HG03571 (cell line): ENCODE measurements around the gene DAAM2.

Experiments used
- ATAC-seq: cut with Tn5 transposase; IDR thresholded peaks from one replicate; pipeline ENCODE4 v1.9.1; 2021; ENCODE audit not compliant: unreplicated experiment

DAAM2 gene

GRCh38 chr6:39816747-39817146, 24.6 kb downstream of the DAAM2 start:
- no peak for ATAC-seq

- no peak for ATAC-seq
Measured at GRCh38 chr6:39818695-39819094, 26.5 kb downstream of the DAAM2 start.

GRCh38 chr6:39819228-39819627, 27.1 kb downstream of the DAAM2 start:
- ATAC-seq, result no peak

GRCh38 chr6:39819676-39820075, 27.5 kb downstream of the DAAM2 start:
- ATAC-seq, result no peak

- ATAC-seq, result no peak
Measured at GRCh38 chr6:39820553-39820952, 28.4 kb downstream of the DAAM2 start.

- no peak for ATAC-seq
Measured at GRCh38 chr6:39821046-39821740, 29.0 kb downstream of the DAAM2 start.

GRCh38 chr6:39821742-39822532, 29.8 kb downstream of the DAAM2 start:
- ATAC-seq, result no peak

GRCh38 chr6:39822846-39823815, 31.0 kb downstream of the DAAM2 start:
- no peak for ATAC-seq

GRCh38 chr6:39824030-39824926, 32.1 kb downstream of the DAAM2 start:
- no peak for ATAC-seq

- ATAC-seq, result no peak
Measured at GRCh38 chr6:39829331-39829730, 37.2 kb downstream of the DAAM2 start.

- ATAC-seq, result no peak
Measured at GRCh38 chr6:39830444-39830843, 38.3 kb downstream of the DAAM2 start.

GRCh38 chr6:39831701-39832100, 39.5 kb downstream of the DAAM2 start:
- ATAC-seq, result no peak

- ATAC-seq, result no peak
Measured at GRCh38 chr6:39834278-39834677, 42.1 kb downstream of the DAAM2 start.

GRCh38 chr6:39834866-39835265, 42.7 kb downstream of the DAAM2 start:
- ATAC-seq, result no peak

- ATAC-seq, result no peak
Measured at GRCh38 chr6:39835821-39836295, 43.7 kb downstream of the DAAM2 start.

- no peak for ATAC-seq
Measured at GRCh38 chr6:39836606-39837005, 44.4 kb downstream of the DAAM2 start.

- no peak for ATAC-seq
Measured at GRCh38 chr6:39839445-39839844, 47.3 kb downstream of the DAAM2 start.

GRCh38 chr6:39840781-39841180, 48.6 kb downstream of the DAAM2 start:
- no peak for ATAC-seq

- ATAC-seq, result no peak
Measured at GRCh38 chr6:39841291-39841690, 49.1 kb downstream of the DAAM2 start.

- no peak for ATAC-seq
Measured at GRCh38 chr6:39841923-39842322, 49.7 kb downstream of the DAAM2 start.
